Mesendoderm (in vitro differentiated cells): Measurements from ENCODE around the gene EGFLAM.

Source experiments
- DNase-seq: peaks from one replicate; pipeline ENCODE4 v3.0.0; 2013
- H2AK5ac ChIP-seq: 2 replicates; pipeline ENCODE4 v1.6.1; 2013; ENCODE audit warnings: low read length, inconsistent platforms
- H2BK120ac ChIP-seq: 2 replicates; pipeline ENCODE4 v1.6.1; 2013; ENCODE audit warnings: low read depth, mild to moderate bottlenecking, low read length, moderate library complexity, mixed read lengths
- H2BK15ac ChIP-seq: replicated peaks from 2 replicates; pipeline ENCODE4 v1.6.1; 2013; ENCODE audit warnings: low read depth, mild to moderate bottlenecking, moderate library complexity
- H2BK5ac ChIP-seq: 2 replicates; pipeline ENCODE4 v1.6.1; 2013; ENCODE audit warnings: low read length, inconsistent platforms
- H3K18ac ChIP-seq: 2 replicates; pipeline ENCODE4 v1.6.1; 2013; ENCODE audit warnings: mild to moderate bottlenecking, low read length, mixed read lengths
- H3K23ac ChIP-seq: one replicate; pipeline ENCODE4 v1.6.1; 2013; ENCODE audit warnings: low read length
- H3K27ac ChIP-seq: 2 replicates; pipeline ENCODE4 v1.5.1; 2013; ENCODE audit warnings: low read depth, mild to moderate bottlenecking, inconsistent platforms, low read length, moderate library complexity
- H3K27me3 ChIP-seq: 2 replicates; pipeline ENCODE4 v1.6.1; 2013; ENCODE audit warnings: low read length, control low read depth, mild to moderate bottlenecking, inconsistent platforms; ENCODE audit not compliant: insufficient read depth, poor library complexity
- H3K36me3 ChIP-seq: 2 replicates; pipeline ENCODE4 v1.6.1; 2013; ENCODE audit warnings: low read length, inconsistent platforms; ENCODE audit not compliant: control insufficient read depth, insufficient read depth
- H3K4ac ChIP-seq: one replicate; pipeline ENCODE4 v1.6.1; 2013; ENCODE audit warnings: low read depth, mild to moderate bottlenecking, low read length, moderate library complexity
- H3K4me1 ChIP-seq: 2 replicates; pipeline ENCODE4 v1.6.1; 2013; ENCODE audit warnings: low read depth, low read length, inconsistent platforms; ENCODE audit not compliant: control insufficient read depth
- H3K4me2 ChIP-seq: 2 replicates; pipeline ENCODE4 v1.6.1; 2013; ENCODE audit warnings: low read length
- H3K4me3 ChIP-seq: 2 replicates; pipeline ENCODE4 v1.5.1; 2013; ENCODE audit warnings: mild to moderate bottlenecking, low read length
- H3K56ac ChIP-seq: one replicate; pipeline ENCODE4 v1.6.1; 2013; ENCODE audit warnings: low read length
- H3K79me1 ChIP-seq: 2 replicates; pipeline ENCODE4 v1.6.1; 2013; ENCODE audit warnings: low read length, inconsistent platforms
- H3K79me2 ChIP-seq: 2 replicates; pipeline ENCODE4 v1.6.1; 2013; ENCODE audit warnings: mild to moderate bottlenecking, low read length; ENCODE audit not compliant: control insufficient read depth, insufficient read depth
- H3K9ac ChIP-seq: 2 replicates; pipeline ENCODE4 v1.6.1; 2013; ENCODE audit warnings: low read length, inconsistent platforms
- H4K5ac ChIP-seq: one replicate; pipeline ENCODE4 v1.6.1; 2013; ENCODE audit warnings: low read length
- H4K8ac ChIP-seq: one replicate; pipeline ENCODE4 v1.6.1; 2013; ENCODE audit warnings: low read depth, mild to moderate bottlenecking, control low read depth, low read length, moderate library complexity
- WGBS: extraction: QIAGEN DNeasy Blood & Tissue Kit; methylation state at CpG from one replicate; pipeline ENCODE4 v1.1.7; 2013; ENCODE audit warnings: low lambda C conversion rate, missing lambda C conversion rate; ENCODE audit not compliant: insufficient coverage; ENCODE audit errors: extremely low coverage; 5-methylcytosine and 5-hydroxymethylcytosine counted together

The EGFLAM gene

GRCh38 chr5:38384396-38384795 lies 126.0 kb downstream of the EGFLAM start:
- H2AK5ac ChIP-seq, result no peak overlapping the region

GRCh38 chr5:38387161-38387560 lies 128.8 kb downstream of the EGFLAM start:
- H3K36me3 ChIP-seq, result no peaks in the 10 kb centered on the region
- no peak overlapping the region for H3K27ac ChIP-seq
- no peak for DNase-seq
- no peaks in the 10 kb centered on the region for H3K27me3 ChIP-seq
- no peak overlapping the region for H4K5ac ChIP-seq
- H3K18ac ChIP-seq, result no peak overlapping the region
- no peak overlapping the region for H3K4me2 ChIP-seq
- WGBS, result no CpG with 5 or more reads among the region's 2 CpGs
- H3K4me3 ChIP-seq, result no peak overlapping the region
- H2BK15ac ChIP-seq, result no peak overlapping the region
- no peak overlapping the region for H2BK5ac ChIP-seq
- no peaks in the 10 kb centered on the region for H3K79me1 ChIP-seq
- H4K8ac ChIP-seq, result no peak overlapping the region
- H2AK5ac ChIP-seq, result no peak overlapping the region
- peaks cover 2% of the 10 kb centered on the region for H3K4me1 ChIP-seq
- no peak overlapping the region for H3K9ac ChIP-seq
- H3K4ac ChIP-seq, result no peak overlapping the region
- H3K56ac ChIP-seq, result no peak overlapping the region
- no peaks in the 10 kb centered on the region for H3K79me2 ChIP-seq
- no peak overlapping the region for H2BK120ac ChIP-seq
- no peak overlapping the region for H3K23ac ChIP-seq

More at GRCh38 chr5:38384396-38384795, 126.0 kb downstream of the EGFLAM start:
- no peak overlapping the region for H3K23ac ChIP-seq
- no peaks in the 10 kb centered on the region for H3K79me2 ChIP-seq
- H4K5ac ChIP-seq, result no peak overlapping the region
- no peak overlapping the region for H2BK15ac ChIP-seq
- no peak overlapping the region for H2BK5ac ChIP-seq
- H2BK120ac ChIP-seq, result no peak overlapping the region
- no peaks in the 10 kb centered on the region for H3K27me3 ChIP-seq
- WGBS, result no CpG with 5 or more reads among the region's 3 CpGs
- H3K9ac ChIP-seq, result no peak overlapping the region
- no peak overlapping the region for H3K27ac ChIP-seq
- H3K79me1 ChIP-seq, result no peaks in the 10 kb centered on the region
- H3K4me1 ChIP-seq, result peaks cover 10% of the 10 kb centered on the region
- no peak overlapping the region for H3K4me3 ChIP-seq
- no peak overlapping the region for H3K4me2 ChIP-seq
- H3K18ac ChIP-seq, result peak overlapping the region; percentile 5
- no peak overlapping the region for H4K8ac ChIP-seq
- no peak overlapping the region for H3K4ac ChIP-seq
- no peak for DNase-seq
- no peaks in the 10 kb centered on the region for H3K36me3 ChIP-seq
- no peak overlapping the region for H3K56ac ChIP-seq

GRCh38 chr5:38393636-38394035 lies 135.3 kb downstream of the EGFLAM start:
- no peak overlapping the region for H2BK15ac ChIP-seq
- H2AK5ac ChIP-seq, result no peak overlapping the region
- no peak overlapping the region for H2BK120ac ChIP-seq
- no peak overlapping the region for H3K4me3 ChIP-seq
- no peak for DNase-seq
- H3K4me2 ChIP-seq, result no peak overlapping the region
- H4K5ac ChIP-seq, result no peak overlapping the region
- H3K79me1 ChIP-seq, result no peaks in the 10 kb centered on the region
- H2BK5ac ChIP-seq, result no peak overlapping the region
- no CpG with 5 or more reads among the region's 15 CpGs for WGBS
- H3K18ac ChIP-seq, result no peak overlapping the region
- no peaks in the 10 kb centered on the region for H3K27me3 ChIP-seq
- H3K23ac ChIP-seq, result no peak overlapping the region
- H3K36me3 ChIP-seq, result no peaks in the 10 kb centered on the region
- H3K79me2 ChIP-seq, result no peaks in the 10 kb centered on the region
- H3K27ac ChIP-seq, result no peak overlapping the region
- no peak overlapping the region for H4K8ac ChIP-seq
- no peak overlapping the region for H3K56ac ChIP-seq
- H3K9ac ChIP-seq, result no peak overlapping the region
- no peak overlapping the region for H3K4ac ChIP-seq
- no peaks in the 10 kb centered on the region for H3K4me1 ChIP-seq

- no peak overlapping the region for H2BK5ac ChIP-seq
- no peak overlapping the region for H3K27ac ChIP-seq
- WGBS, result no CpG with 5 or more reads among the region's 6 CpGs
- no peak overlapping the region for H3K4ac ChIP-seq
- H3K9ac ChIP-seq, result no peak overlapping the region
- H3K23ac ChIP-seq, result no peak overlapping the region
- no peak overlapping the region for H4K5ac ChIP-seq
- no peaks in the 10 kb centered on the region for H3K4me1 ChIP-seq
- no peak overlapping the region for H4K8ac ChIP-seq
- no peaks in the 10 kb centered on the region for H3K79me2 ChIP-seq
- H3K79me1 ChIP-seq, result no peaks in the 10 kb centered on the region
- H3K18ac ChIP-seq, result no peak overlapping the region
- no peak overlapping the region for H3K56ac ChIP-seq
- H2BK15ac ChIP-seq, result no peak overlapping the region
- no peaks in the 10 kb centered on the region for H3K27me3 ChIP-seq
- H3K4me2 ChIP-seq, result no peak overlapping the region
- DNase-seq, result peak; percentile 65
- no peaks in the 10 kb centered on the region for H3K36me3 ChIP-seq
- H2BK120ac ChIP-seq, result no peak overlapping the region
- no peak overlapping the region for H2AK5ac ChIP-seq
- no peak overlapping the region for H3K4me3 ChIP-seq
Measured at GRCh38 chr5:38396766-38397165, 138.4 kb downstream of the EGFLAM start.

- no peak overlapping the region for H2BK120ac ChIP-seq
- H2BK5ac ChIP-seq, result no peak overlapping the region
- no peak overlapping the region for H2AK5ac ChIP-seq
- H3K9ac ChIP-seq, result no peak overlapping the region
- no peak overlapping the region for H3K4me2 ChIP-seq
- H2BK15ac ChIP-seq, result no peak overlapping the region
- no peaks in the 10 kb centered on the region for H3K36me3 ChIP-seq
- no peak overlapping the region for H4K5ac ChIP-seq
- H3K4me3 ChIP-seq, result no peak overlapping the region
- H3K27ac ChIP-seq, result no peak overlapping the region
- DNase-seq, result no peak
- H3K4me1 ChIP-seq, result no peaks in the 10 kb centered on the region
- H3K18ac ChIP-seq, result no peak overlapping the region
- no peak overlapping the region for H3K4ac ChIP-seq
- H4K8ac ChIP-seq, result no peak overlapping the region
- no peaks in the 10 kb centered on the region for H3K79me1 ChIP-seq
- no peaks in the 10 kb centered on the region for H3K79me2 ChIP-seq
- no peak overlapping the region for H3K23ac ChIP-seq
- WGBS, result no CpG with 5 or more reads among the region's 2 CpGs
- no peak overlapping the region for H3K56ac ChIP-seq
- no peaks in the 10 kb centered on the region for H3K27me3 ChIP-seq
Measured at GRCh38 chr5:38400365-38400764, 142.0 kb downstream of the EGFLAM start.

- no peaks in the 10 kb centered on the region for H3K4me1 ChIP-seq
- no peak overlapping the region for H2AK5ac ChIP-seq
- no peak overlapping the region for H2BK120ac ChIP-seq
- whole genome bisulfite sequencing, result no CpG with 5 or more reads among the region's 1 CpG
- H3K18ac ChIP-seq, result no peak overlapping the region
- H3K27ac ChIP-seq, result no peak overlapping the region
- H3K9ac ChIP-seq, result no peak overlapping the region
- H4K5ac ChIP-seq, result no peak overlapping the region
- no peak overlapping the region for H3K4me2 ChIP-seq
- no peaks in the 10 kb centered on the region for H3K27me3 ChIP-seq
- no peak overlapping the region for H2BK5ac ChIP-seq
- no peak overlapping the region for H2BK15ac ChIP-seq
- DNase-seq, result no peak
- H3K56ac ChIP-seq, result no peak overlapping the region
- H3K36me3 ChIP-seq, result no peaks in the 10 kb centered on the region
- no peaks in the 10 kb centered on the region for H3K79me2 ChIP-seq
- no peak overlapping the region for H3K23ac ChIP-seq
- H4K8ac ChIP-seq, result no peak overlapping the region
- H3K79me1 ChIP-seq, result no peaks in the 10 kb centered on the region
- H3K4ac ChIP-seq, result no peak overlapping the region
- H3K4me3 ChIP-seq, result no peak overlapping the region
Measured at GRCh38 chr5:38401145-38401544, 142.8 kb downstream of the EGFLAM start.
